Activated T-helper 2 cell treated with anti-CD3 and anti-CD28 coated beads, Interferon-gamma antibody, Interleukin-2, Interleukin-4, amounts not matched to agents 10 μg/mL and 5 μg/mL and 100 μg/mL, durations not matched to agents 14 hours and 24 hours and 36 hours (primary cell): ENCODE measurements around the gene TMEM14A. TPM values are rescaled to one million over a fixed set of nuclear protein-coding genes. Genes with fewer than 3 reads are reported as not detected.
"Not testable (repeated sequence)": the region's sequence is repeated elsewhere in the genome, so short reads cannot be mapped to it uniquely, and the experiment has no call there.

ENCODE experiments used
- DNase-seq: peaks from one replicate; pipeline ENCODE4 v3.0.0; 2021; ENCODE audit warnings: low spot score
- H3K27ac Mint-ChIP-seq: one replicate; pipeline ENCODE4 v1.8.0; 2021; ENCODE audit warnings: mixed read lengths
- H3K27me3 Mint-ChIP-seq: one replicate; pipeline ENCODE4 v1.8.0; 2021; ENCODE audit warnings: low read depth, mixed read lengths
- H3K36me3 Mint-ChIP-seq: one replicate; pipeline ENCODE4 v1.8.0; 2021; ENCODE audit warnings: low read depth, mixed read lengths
- H3K4me1 Mint-ChIP-seq: one replicate; pipeline ENCODE4 v1.8.0; 2021; ENCODE audit warnings: low read depth, mixed read lengths
- H3K4me3 Mint-ChIP-seq: one replicate; pipeline ENCODE4 v1.8.0; 2021; ENCODE audit warnings: low read depth, mild to moderate bottlenecking, moderate library complexity, mixed read lengths
- H3K9me3 Mint-ChIP-seq: one replicate; pipeline ENCODE4 v1.8.0; 2021; ENCODE audit warnings: mixed read lengths
- intact Hi-C: fragments of 100-400 bp; cut with micrococcal nuclease; formaldehyde crosslinking; loops from one replicate; pipeline ENCODE4 v1.15.1; 2023
- total RNA-seq: library from RNA; stranded (reverse); gene quantifications from 2 replicates; pipeline ENCODE4 v1.2.3, GENCODE V29; 2022

Gene TMEM14A
- total RNA-seq, 1 donor from 2014 or later = 17.0 TPM

DNA sequence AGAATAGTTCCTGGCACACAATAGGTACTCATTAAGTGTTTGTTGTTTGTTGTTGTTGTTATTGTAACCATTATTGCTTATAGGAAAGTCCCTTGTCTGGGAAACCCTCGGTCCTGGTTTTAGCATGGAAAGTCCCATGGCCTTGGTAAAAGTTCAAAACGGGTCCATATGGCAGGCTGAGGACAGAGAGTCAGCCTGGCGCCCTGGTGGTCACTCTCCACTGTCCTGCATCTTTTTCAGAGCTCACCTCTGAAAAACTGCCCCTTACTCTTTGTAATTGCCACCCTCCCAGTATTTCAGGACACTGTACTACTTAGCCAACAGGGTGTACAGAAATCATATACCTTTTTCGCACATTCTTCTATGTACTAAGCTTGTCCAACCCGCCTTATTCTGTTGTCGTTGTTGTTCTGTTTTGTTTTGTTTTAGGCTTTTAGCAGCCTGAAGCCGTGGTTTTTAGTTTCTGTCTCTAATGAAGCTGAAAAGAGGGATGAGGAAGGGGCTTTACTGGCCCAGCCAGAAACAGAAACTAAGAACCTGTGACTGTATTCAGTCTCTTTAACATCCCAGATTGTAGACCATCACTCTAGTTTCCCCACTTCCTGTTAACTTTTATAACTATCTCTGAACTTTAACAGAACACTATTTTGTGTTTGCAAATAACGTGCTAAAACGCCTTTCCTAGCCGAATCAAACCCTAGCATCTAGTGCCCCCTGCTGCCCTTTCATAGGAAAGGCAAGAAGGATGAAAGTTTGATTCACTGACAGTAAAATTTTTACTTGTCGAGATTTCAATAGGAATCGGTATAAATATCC is 7.6 kb upstream of the TMEM14A start:
- Mint-ChIP-seq H3K4me1 (peaks cover 14% of the 10 kb centered on the region), H3K27me3 (peaks cover 2% of the 10 kb centered on the region), H3K9me3 (no peaks in the 10 kb centered on the region), H3K36me3 (peaks cover 8% of the 10 kb centered on the region), H3K27ac (no peak overlapping the region), H3K4me3 (no peak overlapping the region)
- peak; percentile 52 for DNase-seq
- intact Hi-C loops = loop anchor here (1.0 to 5.0 kb wide), 6 partner anchors 8 to 501 kb away; partner anchors contain the start of gene TMEM14A

DNA sequence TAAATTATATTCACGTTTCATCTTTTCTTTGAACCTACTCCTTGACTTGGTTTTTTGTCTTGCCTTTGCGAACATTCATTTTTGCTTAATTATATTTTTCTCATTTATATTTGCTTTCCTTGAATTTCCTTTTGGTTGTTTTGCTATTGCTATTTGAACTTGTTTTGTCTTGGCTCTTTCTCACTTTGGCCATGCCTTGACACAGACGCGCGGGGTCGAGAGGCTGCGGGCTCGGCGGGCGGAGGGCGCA is 7.1 kb upstream of the TMEM14A start:
- H3K27ac Mint-ChIP-seq = no peak overlapping the region
- H3K36me3 Mint-ChIP-seq = peaks cover 8% of the 10 kb centered on the region
- intact Hi-C loops = loop anchor here (1.0 to 5.0 kb wide), 9 partner anchors 7 to 502 kb away; partner anchors contain the start of genes EFHC1, TMEM14A and TRAM2
- H3K4me1 Mint-ChIP-seq = peaks cover 15% of the 10 kb centered on the region
- no peaks in the 10 kb centered on the region for H3K9me3 Mint-ChIP-seq
- DNase-seq = no peak
- H3K4me3 Mint-ChIP-seq = no peak overlapping the region
- H3K27me3 Mint-ChIP-seq = no peaks in the 10 kb centered on the region

DNA sequence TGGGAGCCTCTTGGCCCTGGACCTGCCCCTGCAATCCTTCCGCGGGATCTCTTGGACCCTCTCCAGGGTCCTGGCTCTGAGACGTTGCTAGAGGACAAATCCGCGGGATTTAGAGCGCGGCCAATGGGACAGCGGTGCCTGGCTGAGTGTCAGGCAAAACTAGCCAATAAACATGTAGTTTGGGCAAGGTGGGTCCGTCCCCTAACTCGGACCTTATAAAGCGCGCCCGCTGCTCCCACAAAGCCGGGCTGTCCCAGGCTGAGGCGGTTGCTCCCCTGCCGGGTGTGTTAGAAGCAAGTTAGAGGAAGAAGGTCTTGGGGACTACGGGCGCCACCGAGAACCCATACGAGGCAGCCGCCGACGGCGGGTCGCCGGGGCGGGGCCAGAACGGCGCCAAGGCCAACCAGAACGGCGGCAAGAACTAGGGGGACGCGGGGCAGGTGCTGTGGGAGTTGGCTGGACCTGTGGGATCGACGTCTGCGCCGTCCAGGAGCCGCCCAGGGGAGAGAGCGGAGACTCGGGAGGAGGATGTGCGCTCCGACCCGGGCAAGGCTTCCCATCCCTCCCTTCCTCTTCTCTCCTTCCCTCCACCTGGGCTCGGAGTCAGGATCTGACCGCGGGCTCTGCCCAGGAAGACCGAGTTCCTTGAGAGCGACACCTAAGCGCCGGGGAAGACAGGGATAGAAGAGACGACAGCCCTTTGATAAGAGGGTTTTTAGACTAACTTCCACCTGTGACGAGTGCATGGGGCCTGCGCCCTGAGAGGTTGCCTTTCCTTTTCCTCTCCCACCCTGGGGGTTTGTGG is 6.5 kb upstream of the TMEM14A start:
- no peaks in the 10 kb centered on the region for H3K9me3 Mint-ChIP-seq
- H3K27me3 Mint-ChIP-seq = no peaks in the 10 kb centered on the region
- peaks cover 16% of the 10 kb centered on the region for H3K4me1 Mint-ChIP-seq
- intact Hi-C loops = loop anchor here (1.0 to 5.0 kb wide), 5 partner anchors 12 to 502 kb away; partner anchors contain the start of genes EFHC1 and TRAM2
- no peak overlapping the region for H3K27ac Mint-ChIP-seq
- no peak overlapping the region for H3K4me3 Mint-ChIP-seq
- peaks cover 8% of the 10 kb centered on the region for H3K36me3 Mint-ChIP-seq
- peak; percentile 78 for DNase-seq

DNA sequence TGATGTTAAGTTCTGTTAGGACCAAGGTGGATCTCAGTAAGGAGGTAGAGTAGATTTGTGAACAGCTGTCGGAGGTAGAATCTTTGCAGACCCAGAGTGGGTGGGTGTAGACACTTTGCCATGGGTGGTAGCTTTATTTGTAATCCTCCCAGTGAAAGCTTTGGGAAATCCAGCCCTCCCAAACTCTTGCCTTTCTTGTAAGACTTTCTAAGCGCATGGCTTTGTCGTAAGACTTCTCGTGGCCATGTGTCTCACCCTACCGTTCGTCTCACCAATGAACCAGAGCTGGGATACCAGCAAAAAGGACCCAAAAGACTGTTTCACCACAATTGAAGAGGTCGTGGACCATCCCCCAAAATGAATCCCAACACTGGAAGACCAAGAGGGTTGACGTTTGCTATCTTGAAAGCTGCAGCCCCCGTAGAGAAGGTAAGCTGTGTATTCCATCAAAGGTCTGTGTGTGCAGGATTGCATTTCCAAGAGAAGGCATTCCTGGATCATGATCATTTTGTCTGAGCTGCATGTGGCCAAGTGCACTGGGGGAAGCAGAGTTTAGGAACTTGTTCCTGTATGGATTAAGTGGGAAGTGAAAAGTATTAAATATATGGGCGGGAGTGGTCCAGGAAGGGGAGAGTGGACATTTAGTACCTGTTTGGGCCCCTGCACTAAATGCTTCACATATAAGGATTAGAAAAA is 5.8 kb upstream of the TMEM14A start:
- intact Hi-C loops = loop anchor here (1.0 to 5.0 kb wide), 5 partner anchors 13 to 503 kb away; partner anchors contain the start of genes EFHC1 and TRAM2
- no peak for DNase-seq
- no peaks in the 10 kb centered on the region for H3K9me3 Mint-ChIP-seq
- peaks cover 18% of the 10 kb centered on the region for H3K4me1 Mint-ChIP-seq
- H3K27me3 Mint-ChIP-seq = no peaks in the 10 kb centered on the region
- H3K27ac Mint-ChIP-seq = no peak overlapping the region
- H3K4me3 Mint-ChIP-seq = no peak overlapping the region
- peaks cover 8% of the 10 kb centered on the region for H3K36me3 Mint-ChIP-seq

DNA sequence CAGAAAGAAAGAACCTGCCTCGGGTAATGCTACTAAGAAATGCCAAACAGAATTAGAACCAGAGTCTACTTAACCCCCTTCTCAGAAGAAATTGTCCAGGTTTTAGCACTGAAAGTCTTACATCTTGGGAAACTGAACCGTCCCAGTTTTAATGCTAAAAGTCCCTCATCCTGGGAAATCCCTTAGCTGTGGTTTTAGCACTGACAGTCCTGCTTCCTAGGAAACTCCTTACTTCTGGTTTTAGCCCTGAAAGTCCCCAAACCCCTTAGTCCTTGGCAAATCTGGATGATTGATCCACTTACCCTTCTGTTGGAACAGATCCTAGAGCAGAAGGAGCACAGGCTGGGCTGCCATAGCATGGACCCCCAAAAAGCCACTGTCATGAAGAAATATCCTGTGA is 4.8 kb upstream of the TMEM14A start:
- intact Hi-C loops = no loop called here
- Mint-ChIP-seq H3K36me3 (peaks cover 8% of the 10 kb centered on the region), H3K27ac (no peak overlapping the region), H3K4me3 (no peak overlapping the region), H3K27me3 (no peaks in the 10 kb centered on the region), H3K4me1 (peaks cover 23% of the 10 kb centered on the region), H3K9me3 (no peaks in the 10 kb centered on the region)
- DNase-seq = no peak

DNA sequence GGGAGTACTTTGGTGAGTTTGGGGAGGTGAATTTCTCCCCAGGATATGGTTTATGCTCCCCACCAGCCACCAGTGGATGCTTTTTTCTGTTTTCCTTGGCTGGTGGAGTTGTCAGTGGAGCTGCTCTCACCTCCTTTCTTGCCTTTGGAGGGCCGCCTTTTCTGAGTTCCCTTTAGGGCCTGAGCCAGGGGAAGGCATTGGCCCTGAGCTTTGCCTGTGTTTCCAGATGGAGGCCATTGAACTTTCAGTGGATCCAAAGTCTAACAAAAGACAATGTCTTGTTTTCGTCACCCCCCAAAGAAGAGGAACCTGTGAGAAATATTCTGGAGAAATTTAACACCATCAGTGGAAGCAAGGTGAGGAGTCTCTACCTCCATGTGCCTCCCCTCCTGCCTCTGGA is 4.4 kb upstream of the TMEM14A start:
- H3K36me3 Mint-ChIP-seq = peaks cover 8% of the 10 kb centered on the region
- no peaks in the 10 kb centered on the region for H3K27me3 Mint-ChIP-seq
- no peaks in the 10 kb centered on the region for H3K9me3 Mint-ChIP-seq
- no peak overlapping the region for H3K27ac Mint-ChIP-seq
- peaks cover 26% of the 10 kb centered on the region for H3K4me1 Mint-ChIP-seq
- DNase-seq = no peak
- no peak overlapping the region for H3K4me3 Mint-ChIP-seq
- intact Hi-C loops = no loop called here

DNA sequence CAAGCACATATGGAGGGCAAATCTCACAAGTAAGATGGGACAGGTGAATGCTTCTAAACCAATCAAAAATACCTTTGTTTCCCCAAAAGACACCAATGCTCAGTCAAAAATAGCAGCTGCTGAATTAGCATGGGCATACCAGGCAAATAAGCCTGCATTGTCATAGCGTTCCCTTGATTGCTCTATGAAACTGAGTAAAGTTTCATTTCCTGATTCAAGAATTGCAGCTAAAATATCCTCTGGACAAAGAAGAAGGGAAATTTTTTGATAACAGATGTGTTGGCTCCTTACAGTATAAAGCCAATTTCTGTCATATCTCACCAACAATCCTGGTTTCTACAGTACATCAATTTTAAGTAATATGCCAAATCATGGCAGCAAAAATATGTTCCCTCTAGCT is 3.3 kb upstream of the TMEM14A start:
- no peak for DNase-seq
- H3K4me3 Mint-ChIP-seq = no peak overlapping the region
- peaks cover 2% of the 10 kb centered on the region for H3K27me3 Mint-ChIP-seq
- no peak overlapping the region for H3K27ac Mint-ChIP-seq
- intact Hi-C loops = no loop called here
- H3K4me1 Mint-ChIP-seq = peaks cover 36% of the 10 kb centered on the region
- H3K9me3 Mint-ChIP-seq = no peaks in the 10 kb centered on the region
- H3K36me3 Mint-ChIP-seq = peaks cover 8% of the 10 kb centered on the region

DNA sequence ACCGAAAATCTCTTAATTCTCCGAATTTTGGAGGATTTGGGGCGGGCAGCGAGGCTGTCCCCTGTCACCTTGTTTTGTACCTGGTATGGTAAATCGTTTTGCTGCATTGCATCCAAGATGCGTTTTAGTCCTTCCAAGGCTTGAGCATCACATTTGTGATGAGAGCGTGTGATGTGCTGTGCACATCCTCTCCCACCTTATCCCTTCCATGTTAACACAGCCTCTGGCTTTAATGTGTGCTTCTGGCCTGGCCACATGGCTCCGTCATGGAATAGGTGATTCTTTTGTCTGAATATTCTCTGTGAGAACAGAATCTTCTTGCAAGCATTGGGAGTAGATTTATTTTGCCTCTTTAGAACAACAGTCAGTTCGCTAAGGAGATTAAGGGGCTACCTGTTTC is 763 bp downstream of the TMEM14A start:
- H3K9me3 Mint-ChIP-seq = no peaks in the 10 kb centered on the region
- peaks cover 2% of the 10 kb centered on the region for H3K27me3 Mint-ChIP-seq
- no peak for DNase-seq
- peak overlapping the region; percentile 91 for H3K4me3 Mint-ChIP-seq
- peaks cover 19% of the 10 kb centered on the region for H3K36me3 Mint-ChIP-seq
- H3K27ac Mint-ChIP-seq = no peak overlapping the region
- intact Hi-C loops = loop anchor here (1.0 kb wide), 1 partner anchor 8 kb away; no protein-coding TSS in a partner anchor
- peaks cover 51% of the 10 kb centered on the region for H3K4me1 Mint-ChIP-seq

DNA sequence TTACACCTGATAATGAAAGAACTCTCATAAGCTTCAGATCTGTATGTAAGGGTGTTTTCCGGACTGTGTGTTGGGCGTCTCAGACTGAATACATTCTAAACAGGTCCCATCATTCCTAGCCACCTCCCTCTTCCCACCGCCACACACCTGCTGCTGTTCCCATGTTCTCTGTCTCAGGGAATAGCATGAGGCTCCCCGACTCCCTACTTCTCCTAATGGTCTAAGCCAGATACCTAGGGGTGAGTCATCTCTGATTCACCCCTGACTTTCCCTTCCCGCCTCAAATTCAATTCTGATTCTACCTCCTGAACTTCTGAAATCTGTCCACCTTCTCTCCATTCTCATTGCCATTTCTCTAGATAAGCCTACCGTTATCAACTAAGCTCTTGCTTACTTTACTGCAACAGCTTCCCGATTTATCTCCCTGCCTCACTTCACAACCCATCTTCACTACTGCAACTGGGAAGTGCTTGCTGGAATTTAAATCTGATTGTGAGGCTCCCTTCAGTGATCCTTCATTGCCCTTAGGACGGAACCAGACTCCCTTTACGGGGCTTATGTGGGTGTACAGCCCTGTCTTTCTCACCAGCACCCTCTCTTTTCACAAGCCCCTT is 1.6 kb downstream of the TMEM14A start:
- DNase-seq = no peak
- H3K27ac Mint-ChIP-seq = no peak overlapping the region
- H3K4me1 Mint-ChIP-seq = peaks cover 44% of the 10 kb centered on the region
- no peaks in the 10 kb centered on the region for H3K9me3 Mint-ChIP-seq
- peak overlapping the region; percentile 22 for H3K4me3 Mint-ChIP-seq
- intact Hi-C loops = no loop called here
- peaks cover 2% of the 10 kb centered on the region for H3K27me3 Mint-ChIP-seq
- peaks cover 19% of the 10 kb centered on the region for H3K36me3 Mint-ChIP-seq

DNA sequence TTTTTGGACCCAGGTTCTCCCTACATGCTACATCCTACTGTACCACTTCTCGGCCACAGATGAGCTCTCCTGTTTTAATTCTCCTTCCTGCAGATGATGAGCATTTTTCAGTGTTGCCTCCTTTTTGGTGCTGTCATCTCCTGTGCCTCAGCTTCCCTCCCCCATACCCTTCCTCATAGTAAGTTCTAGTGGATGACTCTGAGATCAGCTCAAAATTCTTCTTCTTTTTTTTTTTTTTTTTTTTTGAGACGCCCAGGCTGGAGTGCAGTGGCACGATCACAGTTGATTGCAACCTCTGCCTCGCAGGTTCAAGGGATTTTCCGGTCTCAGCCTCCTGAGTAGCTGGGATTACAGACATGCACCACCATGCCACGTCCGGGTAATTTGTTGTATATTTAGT is 3.8 kb downstream of the TMEM14A start:
- no peak for DNase-seq
- H3K36me3 Mint-ChIP-seq = peaks cover 23% of the 10 kb centered on the region
- no peak overlapping the region for H3K4me3 Mint-ChIP-seq
- peaks cover 37% of the 10 kb centered on the region for H3K4me1 Mint-ChIP-seq
- peaks cover 2% of the 10 kb centered on the region for H3K27me3 Mint-ChIP-seq
- H3K9me3 Mint-ChIP-seq = no peaks in the 10 kb centered on the region
- H3K27ac Mint-ChIP-seq = no peak overlapping the region
- intact Hi-C loops = no loop called here

DNA sequence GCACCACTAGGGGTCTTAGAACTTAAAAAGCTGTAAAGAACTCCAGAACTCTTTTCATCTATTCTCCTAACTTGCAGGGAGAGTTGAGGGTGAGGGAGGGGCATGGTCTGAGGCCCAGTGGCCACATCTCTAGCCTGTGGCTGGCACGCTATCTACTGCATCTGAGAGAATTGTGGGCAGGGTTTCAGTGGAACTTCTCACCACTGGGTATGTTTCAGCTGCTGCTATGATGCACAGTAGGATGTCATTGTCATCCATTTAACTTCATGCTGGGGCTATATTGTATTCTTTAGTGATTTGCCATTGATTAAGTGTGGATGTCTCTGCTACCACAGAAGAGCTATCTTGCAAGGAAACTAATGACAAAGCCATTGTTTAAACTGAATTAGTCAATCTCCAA is 4.5 kb downstream of the TMEM14A start:
- no peak for DNase-seq
- no peak overlapping the region for H3K4me3 Mint-ChIP-seq
- peaks cover 23% of the 10 kb centered on the region for H3K36me3 Mint-ChIP-seq
- peaks cover 2% of the 10 kb centered on the region for H3K27me3 Mint-ChIP-seq
- no peak overlapping the region for H3K27ac Mint-ChIP-seq
- no peaks in the 10 kb centered on the region for H3K9me3 Mint-ChIP-seq
- intact Hi-C loops = no loop called here
- H3K4me1 Mint-ChIP-seq = peaks cover 35% of the 10 kb centered on the region

DNA sequence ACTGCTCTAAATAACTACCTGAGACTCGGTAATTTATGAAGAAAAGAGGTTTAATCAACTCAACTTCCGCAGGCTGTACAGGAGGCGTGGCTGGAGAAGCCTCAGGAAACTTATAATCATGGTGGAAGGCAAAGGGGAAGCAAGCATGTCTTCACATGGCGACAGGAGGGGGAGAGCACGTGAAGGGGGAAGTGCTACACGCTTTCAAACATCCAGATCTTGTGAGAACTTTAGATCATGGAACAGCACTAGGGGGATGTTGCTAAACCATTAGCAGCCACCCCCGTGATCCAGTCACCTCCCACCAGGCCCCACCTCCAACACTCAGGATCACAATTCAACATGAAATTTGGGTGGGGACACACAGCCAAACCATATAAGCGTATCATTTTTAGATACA is 5.7 kb downstream of the TMEM14A start:
- H3K27ac Mint-ChIP-seq, DNase-seq, H3K27me3 Mint-ChIP-seq, H3K4me3 Mint-ChIP-seq, H3K9me3 Mint-ChIP-seq, intact Hi-C loops: not testable (repeated sequence)
- H3K36me3 Mint-ChIP-seq = peaks cover 23% of the 10 kb centered on the region
- H3K4me1 Mint-ChIP-seq = peaks cover 27% of the 10 kb centered on the region
